ENCODE measurements around the gene EPB41L1.

The EPB41L1 gene

GRCh38 chr20:36154700-36155628 is at the start of gene EPB41L1:
EPB41L1 (plus strand) TSS chr20:36154740; CDS start chr20:36173778, 19,038 bp downstream.
- DNase-seq (ENCODE audit: low spot score) = peak; percentile 52

- no peak for DNase-seq (ENCODE audit: low spot score)
These were observed 49.7 kb upstream of the EPB41L1 start for GRCh38 chr20:36104856-36105255.

DNA sequence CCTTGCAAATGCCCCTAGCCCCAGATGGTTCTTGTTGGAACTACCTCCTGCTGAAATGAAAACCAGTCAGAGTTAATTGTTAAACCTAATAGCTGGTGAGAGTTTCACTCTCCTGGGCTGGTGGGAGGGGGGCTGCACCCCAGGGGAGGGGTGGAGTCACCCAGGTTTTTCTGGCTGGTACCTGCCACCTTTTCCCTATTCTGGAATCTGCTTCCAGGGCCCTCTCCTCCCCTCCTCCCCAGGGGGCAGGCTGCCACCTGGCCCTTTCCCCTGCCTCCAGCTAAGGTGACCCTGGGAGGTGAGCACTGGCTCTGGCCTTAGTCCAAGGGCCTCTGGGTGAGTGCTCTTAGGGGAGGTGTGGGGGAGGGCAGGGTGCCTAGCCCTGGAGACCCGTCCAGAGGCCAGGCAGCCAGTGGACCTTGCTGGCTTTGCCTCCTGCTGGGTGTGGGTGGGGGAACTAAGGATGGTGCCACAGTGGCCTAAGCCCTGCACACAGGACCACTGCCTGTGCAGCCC is 48.8 kb upstream of the EPB41L1 start:
- DNase-seq (ENCODE audit: low spot score) = no peak

GRCh38 chr20:36106606-36107005 is 47.9 kb upstream of the EPB41L1 start:
- no peak for DNase-seq (ENCODE audit: low spot score)

- no peak for DNase-seq (ENCODE audit: low spot score)
These were observed 46.7 kb upstream of the EPB41L1 start for GRCh38 chr20:36107881-36108280.

GRCh38 chr20:36109251-36109947 is 45.1 kb upstream of the EPB41L1 start:
- DNase-seq (ENCODE audit: low spot score) = no peak

DNA sequence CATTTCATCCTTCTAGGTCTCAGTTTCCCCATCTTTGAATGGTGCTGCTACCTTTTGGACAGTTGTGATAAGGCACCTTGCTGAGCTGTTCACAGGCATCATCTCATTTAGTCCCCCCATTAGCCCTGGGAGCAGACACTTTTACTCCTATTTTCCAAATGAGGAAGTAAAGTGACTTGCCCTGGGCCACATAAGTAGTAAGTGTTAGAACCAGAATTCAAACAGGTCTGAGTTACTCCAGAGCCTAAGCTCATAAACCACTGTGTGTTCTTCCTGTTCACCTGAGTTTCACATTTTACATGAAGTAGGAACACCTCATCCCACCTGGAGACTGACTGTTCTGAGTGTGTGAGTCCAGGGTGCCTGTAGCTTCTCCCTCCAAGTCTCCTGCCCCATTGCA is 43.5 kb upstream of the EPB41L1 start:
- DNase-seq (ENCODE audit: low spot score) = no peak

- no peak for DNase-seq (ENCODE audit: low spot score)
These were observed 42.4 kb upstream of the EPB41L1 start for GRCh38 chr20:36112112-36112511.

GRCh38 chr20:36113036-36113435 is 41.5 kb upstream of the EPB41L1 start:
- no peak for DNase-seq (ENCODE audit: low spot score)

DNA sequence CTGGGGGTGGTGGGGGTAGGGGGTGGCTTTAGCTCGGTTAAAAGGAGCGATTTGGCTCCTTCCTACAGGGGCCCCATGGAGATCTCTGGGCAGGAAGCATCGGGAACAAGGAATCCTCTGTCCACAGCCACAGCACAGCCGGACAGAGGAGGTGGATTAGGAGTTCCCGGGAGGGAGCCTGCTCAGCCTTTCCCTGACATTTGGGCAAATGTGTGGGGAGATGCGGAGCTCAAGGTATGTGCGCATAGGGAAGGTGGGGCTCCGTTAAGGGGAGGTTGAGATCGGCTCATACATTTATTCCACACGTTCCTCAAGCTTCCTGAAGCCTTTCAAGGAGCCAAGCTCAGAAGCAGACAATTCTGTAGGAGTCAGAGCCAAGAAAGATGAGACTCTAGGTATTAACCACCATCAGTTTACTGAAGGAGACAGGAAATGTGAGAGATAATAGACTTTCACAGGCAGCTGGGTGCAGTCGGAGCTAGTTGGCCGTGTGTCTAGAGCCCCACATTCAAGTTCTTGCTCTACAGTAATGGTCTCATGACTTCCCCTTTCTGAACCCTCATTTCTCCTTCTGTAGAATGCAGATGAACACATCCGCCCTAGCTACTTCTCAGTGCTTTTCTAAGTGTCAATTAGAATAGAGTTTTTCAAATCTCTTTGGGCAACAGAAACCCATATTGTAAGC is 40.8 kb upstream of the EPB41L1 start:
- peak; percentile 68 for DNase-seq (ENCODE audit: low spot score)

DNA sequence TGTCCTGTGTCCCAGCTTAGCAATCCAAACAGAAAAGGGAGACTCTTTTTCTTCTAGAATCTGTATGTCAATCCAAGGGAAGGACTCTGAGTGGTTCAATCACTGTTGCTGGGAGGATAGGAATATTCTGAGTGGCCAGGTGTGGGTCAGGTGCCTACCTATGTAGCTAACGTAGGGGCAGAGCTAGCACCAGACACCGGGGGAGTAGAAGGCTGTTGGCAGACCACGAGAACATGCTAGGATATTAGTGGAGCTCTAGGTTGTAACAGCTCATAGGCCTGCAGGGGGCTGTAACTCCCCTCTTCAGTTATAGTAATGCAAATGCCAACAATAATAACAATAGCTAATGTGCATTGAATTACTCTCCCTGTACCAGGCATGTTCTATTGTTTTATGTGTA is 39.8 kb upstream of the EPB41L1 start:
- DNase-seq (ENCODE audit: low spot score) = no peak

DNA sequence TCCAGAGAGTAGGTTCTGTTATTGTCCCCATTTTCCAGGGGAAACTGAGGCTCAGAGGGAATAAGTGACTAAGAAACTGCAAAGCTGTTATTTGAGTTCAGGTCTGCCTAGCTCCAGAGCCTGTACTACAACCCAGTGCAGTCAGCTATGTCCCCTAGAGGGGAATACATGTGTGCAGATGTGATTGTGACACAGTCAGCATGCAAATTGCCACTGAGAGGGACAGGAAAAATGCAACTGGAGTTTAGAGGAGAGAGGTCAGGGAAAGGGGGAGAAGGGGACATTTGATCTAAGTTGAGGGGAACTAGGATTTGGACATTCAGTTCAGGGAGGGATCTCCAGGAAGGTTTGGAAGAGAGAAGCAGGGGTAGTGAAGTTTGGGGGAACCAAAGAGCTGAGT is 38.6 kb upstream of the EPB41L1 start:
- no peak for DNase-seq (ENCODE audit: low spot score)

DNA sequence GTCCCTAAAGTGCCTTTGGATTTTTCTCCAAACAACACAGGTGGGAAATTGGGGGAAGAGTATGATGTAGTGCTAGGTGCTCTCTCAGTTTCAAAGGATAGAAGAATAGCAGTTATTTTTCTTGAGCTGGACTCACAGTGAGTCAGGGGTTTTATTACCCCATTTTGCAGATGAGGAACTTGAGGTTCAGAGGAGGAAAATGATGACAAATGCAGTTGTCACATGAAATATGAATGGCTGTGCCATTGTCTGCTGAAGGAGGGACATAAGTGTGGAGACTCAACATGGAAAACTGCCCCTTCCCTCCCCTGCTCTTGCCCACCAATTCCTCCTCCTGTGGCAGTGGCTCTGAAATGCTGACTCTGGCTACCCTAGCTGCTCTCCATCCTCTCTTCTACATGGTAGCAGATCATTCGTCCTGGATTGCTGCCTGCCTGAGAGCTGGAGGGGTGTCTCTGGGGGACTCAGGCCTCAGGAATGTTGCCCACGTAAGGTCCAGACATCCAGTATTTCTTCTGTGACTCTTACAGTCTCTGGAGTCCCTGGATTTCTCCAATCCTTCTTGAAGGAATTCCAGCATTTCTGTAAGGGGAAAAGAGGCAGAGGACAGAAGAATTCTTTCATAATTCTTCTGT is 37.6 kb upstream of the EPB41L1 start:
- DNase-seq (ENCODE audit: low spot score) = no peak

DNA sequence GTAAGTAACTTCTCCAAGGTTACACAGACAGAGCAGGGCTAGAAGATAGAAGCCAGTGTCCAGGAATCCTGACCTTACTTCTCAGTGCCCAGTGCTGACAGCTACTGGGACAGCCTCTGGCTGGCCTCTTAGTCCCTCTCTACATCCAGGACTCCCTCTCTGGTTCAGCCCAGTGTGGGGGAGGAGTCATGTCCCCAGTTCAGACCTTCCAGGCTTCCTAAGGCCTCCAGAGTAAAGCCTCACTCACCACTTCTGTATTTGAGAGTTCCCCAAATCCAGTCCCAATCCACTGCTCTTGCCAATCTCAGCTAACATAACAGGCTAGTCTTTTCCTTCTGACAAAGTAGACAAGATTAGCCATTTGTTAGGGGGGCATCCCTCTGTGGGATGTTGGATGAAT is 36.9 kb upstream of the EPB41L1 start:
- DNase-seq (ENCODE audit: low spot score) = no peak

DNA sequence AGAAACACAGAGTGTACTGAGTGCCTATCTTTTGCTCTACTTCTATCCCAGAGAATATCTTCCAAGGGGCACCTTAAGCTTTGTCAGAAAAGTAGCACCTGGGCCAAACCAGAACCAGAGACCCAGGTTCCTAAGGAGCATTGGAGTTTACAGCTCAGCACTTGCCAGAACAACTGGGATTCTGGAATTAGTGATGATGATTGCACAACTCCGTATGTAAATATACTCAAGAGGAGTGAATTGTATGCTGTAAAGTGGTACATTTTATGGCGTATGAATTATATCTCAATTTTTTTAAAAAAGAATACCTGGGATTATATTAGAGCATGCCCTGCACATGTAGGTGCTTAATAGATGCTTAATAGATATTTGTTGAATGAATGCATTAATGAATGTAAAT is 36.2 kb upstream of the EPB41L1 start:
- no peak for DNase-seq (ENCODE audit: low spot score)

GRCh38 chr20:36119537-36119936 is 35.0 kb upstream of the EPB41L1 start:
- DNase-seq (ENCODE audit: low spot score) = no peak

- no peak for DNase-seq (ENCODE audit: low spot score)
These were observed 34.3 kb upstream of the EPB41L1 start for GRCh38 chr20:36120241-36120640.

- no peak for DNase-seq (ENCODE audit: low spot score)
These were observed 33.5 kb upstream of the EPB41L1 start for GRCh38 chr20:36120991-36121390.

GRCh38 chr20:36121981-36122930 is 32.3 kb upstream of the EPB41L1 start:
- no peak for DNase-seq (ENCODE audit: low spot score)

DNA sequence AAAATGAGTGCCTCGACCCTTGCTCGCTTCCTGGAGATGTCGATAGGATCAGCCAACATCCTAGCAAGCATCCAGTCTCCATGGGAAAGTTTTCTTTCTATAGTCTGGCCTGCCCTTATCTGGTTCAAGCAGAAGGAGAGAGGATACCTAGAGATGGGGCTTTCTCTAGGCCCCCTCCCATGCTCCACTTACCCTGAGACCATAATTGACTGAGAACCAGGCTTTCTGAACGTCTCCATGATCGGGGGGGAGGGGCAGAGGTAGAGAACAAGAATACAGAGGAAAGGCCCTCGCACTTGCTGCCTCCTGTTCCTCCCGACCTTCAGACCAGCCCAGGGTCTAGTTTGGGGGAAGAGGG is 31.6 kb upstream of the EPB41L1 start:
- no peak for DNase-seq (ENCODE audit: low spot score)

DNA sequence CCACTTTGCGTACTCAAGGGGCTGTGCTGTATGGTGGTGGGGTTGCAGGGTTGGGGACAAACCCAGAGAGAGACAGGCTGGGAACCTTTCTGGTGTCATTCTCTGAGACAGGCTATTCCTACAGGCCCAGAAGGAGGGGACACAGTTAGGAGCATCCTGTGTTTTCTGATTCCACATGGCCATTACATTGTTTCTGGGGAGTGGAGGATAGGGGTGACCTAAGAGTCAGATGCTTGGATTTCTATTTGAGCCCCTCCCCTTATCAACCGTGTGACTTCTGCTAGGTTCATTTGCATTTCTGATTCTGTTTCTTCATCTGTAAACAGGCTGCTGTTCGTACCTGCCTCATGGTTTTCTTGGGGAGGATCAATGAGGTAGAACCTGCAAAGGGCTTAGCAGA is 29.4 kb upstream of the EPB41L1 start:
- no peak for DNase-seq (ENCODE audit: low spot score)

All from pons (tissue), 1 donor.